Testis (tissue), 2 donors: ENCODE results near the gene PPP2R3C.

Experiments
- POLR2A ChIP-seq: fragments of 450-650 bp; IDR thresholded peaks from one replicate; pipeline ENCODE4 v1.6.1; 2017; ENCODE audit warnings: antibody characterized with exemption, mild to moderate bottlenecking, moderate library complexity
- TF ChIP-seq, protein P1 (sequence below), 3 experiments: fragments of 450-650 bp in 2 of 3; fragments of 200-600 bp in 1 of 3; sonication (generic) in 1 of 3; IDR thresholded peaks; one replicate each; pipeline ENCODE4 v1.5.1; 2016 to 2019; ENCODE audit warnings: antibody characterized with exemption in 3 of 3, mild to moderate bottlenecking in 2 of 3, moderate library complexity in 1 of 3

DNA sequence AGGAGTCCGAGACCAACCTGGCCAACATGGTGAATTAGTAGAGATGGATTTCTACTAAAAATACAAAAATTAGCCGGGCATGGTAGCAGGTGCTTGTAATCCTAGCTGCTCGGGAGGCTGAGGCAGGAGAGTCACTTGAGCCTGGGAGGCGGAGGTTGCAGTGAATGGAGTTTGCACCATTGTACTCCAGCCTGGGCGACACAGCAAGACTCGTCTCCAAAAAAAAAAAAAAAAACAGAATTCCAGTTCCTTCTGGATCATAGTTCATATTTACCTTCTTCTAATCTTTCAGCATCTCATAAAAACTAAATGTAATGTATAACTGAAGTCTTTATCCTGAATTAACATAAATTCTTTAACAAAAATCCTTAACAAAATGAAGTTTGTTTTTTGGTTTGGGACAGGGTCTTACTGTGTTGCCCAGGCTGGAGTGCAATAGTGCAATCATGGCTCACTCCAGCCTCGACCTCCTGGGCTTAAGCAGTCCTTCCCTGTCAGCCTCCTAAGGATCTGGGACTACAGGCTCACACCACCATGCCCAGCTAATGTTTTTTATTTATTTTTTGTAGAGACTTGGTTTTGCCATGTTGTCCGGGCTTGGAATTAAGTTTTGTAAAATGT, 38.1 kb downstream of the PPP2R3C start:
- TF ChIP-seq, protein P1, sequence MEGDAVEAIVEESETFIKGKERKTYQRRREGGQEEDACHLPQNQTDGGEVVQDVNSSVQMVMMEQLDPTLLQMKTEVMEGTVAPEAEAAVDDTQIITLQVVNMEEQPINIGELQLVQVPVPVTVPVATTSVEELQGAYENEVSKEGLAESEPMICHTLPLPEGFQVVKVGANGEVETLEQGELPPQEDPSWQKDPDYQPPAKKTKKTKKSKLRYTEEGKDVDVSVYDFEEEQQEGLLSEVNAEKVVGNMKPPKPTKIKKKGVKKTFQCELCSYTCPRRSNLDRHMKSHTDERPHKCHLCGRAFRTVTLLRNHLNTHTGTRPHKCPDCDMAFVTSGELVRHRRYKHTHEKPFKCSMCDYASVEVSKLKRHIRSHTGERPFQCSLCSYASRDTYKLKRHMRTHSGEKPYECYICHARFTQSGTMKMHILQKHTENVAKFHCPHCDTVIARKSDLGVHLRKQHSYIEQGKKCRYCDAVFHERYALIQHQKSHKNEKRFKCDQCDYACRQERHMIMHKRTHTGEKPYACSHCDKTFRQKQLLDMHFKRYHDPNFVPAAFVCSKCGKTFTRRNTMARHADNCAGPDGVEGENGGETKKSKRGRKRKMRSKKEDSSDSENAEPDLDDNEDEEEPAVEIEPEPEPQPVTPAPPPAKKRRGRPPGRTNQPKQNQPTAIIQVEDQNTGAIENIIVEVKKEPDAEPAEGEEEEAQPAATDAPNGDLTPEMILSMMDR (IDR thresholded peaks at IDR 0.05), result no peak
- TF ChIP-seq POLR2A, result no peak
